NCI-H2196 treated with DMSO at 0.1 percent for 48 hours (cell line): ENCODE measurements around the gene AGBL4.

Source experiments
- DNase-seq: peaks from one replicate; lab custom pipeline; 2025; ENCODE audit not compliant: unreplicated experiment; lab: John Stamatoyannopoulos, UW

Gene AGBL4

DNA sequence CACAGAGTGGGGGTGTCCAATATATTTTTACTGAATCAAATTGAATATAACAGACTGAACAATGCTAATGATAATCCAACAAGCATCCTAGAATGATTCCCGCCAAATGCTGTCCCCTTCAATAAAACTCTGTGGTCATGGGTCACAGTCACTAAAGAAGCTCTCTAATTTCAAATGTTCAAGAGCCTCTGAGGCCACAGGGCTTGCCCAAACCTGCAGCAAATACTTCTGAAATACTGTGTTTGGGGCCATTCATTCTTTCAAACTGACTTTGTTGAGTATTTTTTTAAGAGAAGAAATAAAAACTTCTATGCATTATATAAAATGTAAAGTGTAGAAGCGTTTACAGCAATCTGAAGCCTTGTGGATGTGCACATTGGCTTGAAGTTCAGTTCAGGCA, 1239.5 kb downstream of the AGBL4 start:
- no peak for DNase-seq

DNA sequence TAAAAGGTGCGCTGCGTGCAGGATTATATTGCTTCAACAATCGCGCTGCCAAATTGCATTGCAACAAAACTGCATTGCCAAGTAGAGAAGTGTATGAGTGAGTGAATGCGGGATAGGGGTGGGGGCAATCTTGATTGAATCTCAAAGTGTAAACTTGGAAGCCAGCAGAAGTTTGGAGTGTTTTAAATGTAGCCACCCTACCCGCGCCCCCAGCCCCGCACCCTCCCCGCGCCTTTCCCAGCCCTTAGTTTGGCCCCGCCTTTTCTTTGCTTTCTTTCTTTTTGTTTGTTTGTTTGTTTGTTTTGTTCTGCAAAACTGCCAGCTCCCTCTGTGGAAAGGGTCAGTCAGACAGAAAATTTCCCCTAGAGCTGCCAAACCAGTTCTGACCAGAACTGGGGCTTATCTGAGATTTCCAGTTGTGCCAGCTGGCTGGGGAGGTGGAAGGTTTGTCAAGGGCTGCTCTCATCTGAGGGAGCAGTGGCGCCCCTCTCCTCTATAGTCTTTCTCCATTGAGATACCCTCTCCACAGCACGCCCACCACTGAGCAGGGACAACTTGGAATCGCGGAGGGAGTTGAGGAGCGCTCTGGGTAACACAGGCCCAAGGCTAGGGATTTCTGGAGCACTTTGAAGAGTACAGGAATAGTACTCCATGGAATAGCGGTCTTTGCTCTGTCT, 1246.4 kb downstream of the AGBL4 start:
- no peak for DNase-seq

DNA sequence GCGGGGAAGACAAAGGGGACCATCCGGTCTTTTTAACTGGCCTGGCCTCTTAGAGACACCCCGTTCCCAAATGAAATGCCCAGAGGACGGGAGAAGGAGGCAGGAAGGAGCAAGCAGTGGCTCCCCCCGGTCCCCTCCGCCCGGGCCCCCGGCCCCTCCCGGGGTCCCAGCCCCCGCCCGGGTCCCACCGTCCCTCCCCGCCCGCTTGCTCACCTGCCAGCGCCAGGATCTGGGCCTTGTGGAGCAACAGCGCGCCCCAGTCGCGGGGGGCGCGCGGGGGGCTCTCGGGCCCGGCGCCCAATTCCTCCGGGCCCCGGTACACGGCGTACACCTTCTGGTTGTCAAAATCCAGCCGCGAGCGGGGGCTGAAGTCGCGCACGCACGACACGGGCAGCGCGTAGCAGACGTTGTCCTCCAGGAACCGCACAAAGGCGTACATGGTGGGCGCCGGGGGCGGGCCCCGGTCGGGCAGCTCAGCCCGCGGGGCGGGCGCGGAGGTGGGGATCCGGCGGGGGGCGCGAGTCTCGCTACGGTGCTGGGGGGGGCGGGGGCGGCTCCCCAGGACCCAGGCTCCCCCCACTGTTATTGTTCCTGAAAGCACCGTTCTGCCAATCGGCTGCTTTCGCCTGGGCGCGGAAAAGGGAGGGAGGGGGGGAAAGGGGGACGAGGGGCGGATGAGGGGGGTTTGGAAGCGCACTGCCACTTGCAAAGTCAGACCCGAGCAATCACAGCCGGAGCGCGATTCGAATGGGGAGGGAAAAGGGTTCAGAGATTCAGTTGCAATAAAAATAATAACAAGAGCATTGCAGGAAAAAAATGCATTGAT, 1247.1 kb downstream of the AGBL4 start, which contains the start of gene BEND5:
Gene BEND5, minus strand, starts transcription at position 499 of the 826 bp plus-strand sequence. Its CDS starts 60 bp downstream, at position 439.
- peak; percentile 21 for DNase-seq

DNA sequence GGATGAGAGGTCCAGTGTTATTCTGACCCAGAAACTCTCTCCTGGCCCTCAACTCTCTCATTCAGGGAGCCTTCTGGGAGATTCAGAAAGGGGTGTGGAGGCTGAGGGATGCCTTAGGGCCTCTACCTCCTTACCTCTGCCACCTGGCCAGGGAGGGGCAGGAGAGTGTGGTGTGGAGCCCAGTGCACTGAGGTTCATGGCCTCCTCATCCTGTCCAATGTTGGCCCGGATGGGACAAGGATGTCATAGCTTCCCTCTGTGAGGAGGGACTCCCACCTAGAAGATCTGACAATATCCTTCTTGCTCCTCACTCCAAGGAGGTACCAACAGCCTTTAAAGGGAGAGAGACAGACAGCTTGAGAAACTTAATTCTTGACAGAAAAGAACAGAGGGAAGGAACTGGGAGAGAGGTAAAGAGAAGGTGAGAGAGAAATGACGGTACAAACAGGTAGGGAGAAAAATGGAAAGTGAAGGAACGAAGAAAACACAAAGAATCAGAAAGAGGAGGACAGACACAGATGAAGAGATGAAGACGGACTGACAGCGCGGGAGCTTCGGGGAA, 1247.8 kb downstream of the AGBL4 start:
- no peak for DNase-seq

DNA sequence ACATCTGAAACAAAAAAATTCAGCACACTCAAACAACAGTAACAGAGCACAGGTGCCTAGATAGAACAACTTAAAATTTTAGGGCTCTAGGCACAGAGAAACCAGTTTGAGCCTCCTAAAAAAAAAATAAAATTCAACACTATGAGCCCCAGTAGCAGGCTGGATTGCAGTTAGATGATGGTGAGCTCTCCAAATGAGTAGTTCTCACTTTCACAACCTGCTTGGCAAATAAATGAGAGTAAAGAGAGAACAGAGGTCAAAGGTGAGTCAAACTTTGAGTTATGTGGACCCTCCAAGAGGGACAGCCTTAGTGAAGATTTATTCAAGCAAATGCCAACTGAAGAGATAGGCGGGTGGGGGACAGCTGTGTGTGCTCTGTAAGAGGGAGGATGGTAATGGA, 1250.6 kb downstream of the AGBL4 start:
- no peak for DNase-seq

DNA sequence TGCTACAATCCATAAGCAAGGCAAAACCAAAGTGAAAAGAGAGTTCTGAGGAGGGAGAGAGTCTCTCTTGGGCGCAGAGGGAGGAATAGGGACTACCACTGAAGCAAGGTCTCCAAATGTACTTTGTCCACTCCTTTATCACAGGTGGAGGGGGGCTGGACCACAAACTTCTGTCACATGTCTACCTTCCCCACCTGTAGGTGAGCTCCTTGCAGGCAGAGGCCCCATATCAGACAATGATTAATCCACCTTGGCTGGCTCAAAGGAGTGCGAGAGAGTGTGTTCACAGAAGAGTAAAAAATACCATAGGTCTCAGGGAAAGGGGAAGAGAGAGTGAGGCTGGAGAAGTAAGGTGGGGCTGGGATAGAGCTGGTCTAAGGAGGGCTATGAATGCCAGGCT, 1251.5 kb downstream of the AGBL4 start:
- DNase-seq = no peak

DNA sequence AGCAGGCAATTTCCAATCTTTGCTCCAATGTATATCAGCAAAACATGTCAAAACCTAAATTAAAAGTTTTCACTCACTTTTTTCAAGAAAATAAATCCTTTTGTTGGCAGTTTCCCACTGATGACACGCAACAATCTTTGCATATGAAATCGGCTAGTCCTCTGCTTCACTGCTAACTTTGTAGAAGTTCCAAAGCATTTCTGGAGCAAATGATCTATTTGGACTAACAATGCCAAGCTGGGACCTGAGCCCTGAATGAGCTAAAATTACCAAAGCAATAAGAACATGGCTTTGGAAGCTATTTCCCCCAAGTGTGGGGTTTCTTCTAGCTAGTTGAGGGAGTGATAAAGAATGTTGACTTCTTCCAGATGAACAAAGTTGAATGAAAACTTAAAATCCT, 1252.2 kb downstream of the AGBL4 start:
- no peak for DNase-seq

DNA sequence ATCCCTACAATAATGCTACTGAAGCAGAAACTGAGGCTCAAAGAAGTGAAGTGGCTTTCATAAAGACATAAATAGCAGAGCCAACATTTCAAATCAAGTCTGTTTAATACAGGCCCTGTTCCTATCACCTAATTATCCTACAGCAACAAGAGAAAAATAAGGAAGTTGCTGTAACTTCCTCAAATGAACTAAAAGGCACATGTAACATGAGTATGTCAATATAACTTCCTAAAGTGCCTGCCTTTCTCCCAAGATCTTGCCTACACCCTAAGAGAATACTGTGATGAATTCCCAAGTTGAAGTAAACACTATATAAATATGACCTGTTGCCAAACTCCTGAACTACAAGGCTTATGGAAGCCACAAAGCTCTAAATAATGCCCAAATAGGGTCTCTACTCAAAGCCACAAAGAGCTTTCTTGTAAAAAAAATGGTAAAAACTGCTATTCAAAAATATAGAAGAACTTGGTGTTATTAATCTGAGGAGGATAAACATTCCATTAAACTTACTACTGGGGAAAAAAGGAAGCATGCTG, 1255.7 kb downstream of the AGBL4 start:
- no peak for DNase-seq

DNA sequence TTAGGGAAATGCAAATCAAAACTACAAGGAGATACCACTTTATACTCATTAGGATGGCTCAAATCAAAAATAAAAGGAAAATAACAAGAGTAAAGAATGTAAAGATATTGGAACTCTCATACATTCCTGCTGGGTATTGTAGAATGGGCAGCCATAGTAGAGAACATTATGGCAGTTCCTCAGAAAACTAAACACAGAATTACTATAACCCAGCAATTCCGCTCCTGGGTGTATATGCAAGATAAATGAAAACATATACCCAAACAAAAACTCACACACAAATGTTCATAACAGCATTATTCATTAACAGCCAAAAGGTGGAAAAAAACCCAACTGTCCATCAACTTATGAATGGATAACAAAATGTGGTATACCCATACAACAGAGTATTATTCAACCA, 1258.4 kb downstream of the AGBL4 start:
- no peak for DNase-seq

DNA sequence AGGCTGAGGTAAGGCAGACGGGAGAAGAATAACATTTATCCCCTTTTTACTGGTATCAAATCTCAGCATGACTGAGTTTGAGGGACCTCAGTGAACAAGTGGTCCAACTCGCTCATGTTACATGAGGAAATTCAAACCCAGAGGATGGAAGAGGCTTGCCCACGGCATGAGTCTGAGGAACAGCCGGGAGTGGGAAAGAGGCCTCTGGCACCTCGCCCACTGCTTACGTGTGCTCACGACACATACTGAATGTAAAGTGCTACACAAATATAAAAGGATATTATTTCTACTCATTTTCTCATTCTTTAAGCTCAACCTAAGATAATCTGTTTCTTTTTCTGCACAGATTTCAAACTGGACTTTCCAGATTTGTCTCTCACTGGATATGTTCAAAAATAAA, 1261.8 kb downstream of the AGBL4 start:
- no peak for DNase-seq

DNA sequence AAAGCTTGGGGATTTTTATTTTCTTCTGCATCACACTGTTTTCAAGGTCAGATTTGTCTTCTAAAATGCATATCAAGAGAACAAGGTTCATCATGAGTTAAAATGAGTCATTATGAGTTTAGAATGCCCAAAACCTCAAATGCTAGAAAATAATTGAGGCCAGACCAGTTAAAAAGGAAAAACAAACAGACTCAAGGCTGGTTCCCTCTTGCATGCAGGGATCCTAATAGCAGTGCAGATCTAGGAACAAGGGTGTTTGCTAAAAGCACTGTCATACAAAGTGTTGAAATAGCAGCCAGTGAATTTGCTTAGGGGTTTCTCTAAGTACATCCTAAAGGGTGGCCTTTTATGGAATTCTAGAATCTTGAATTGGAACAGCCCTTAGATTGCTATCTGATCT, 1262.3 kb downstream of the AGBL4 start:
- DNase-seq = no peak

DNA sequence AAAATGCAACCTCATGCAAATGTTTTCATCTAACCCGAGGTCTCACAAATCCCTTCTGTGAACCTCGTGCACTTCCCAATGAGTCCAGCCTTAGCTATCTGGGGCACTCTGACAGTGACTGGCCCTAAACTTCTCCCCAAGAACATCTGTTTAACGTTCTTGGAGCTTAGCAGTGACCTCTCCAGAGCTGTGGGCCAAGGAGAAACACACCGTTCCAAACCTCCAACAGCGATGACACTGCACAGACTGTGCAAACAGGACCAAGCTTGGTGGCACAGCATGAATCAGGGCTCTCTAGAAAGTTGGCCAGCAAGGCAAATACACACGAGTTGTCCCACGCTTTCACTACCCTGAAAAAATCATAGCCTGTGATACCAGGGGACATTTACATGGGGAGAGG, 1262.9 kb downstream of the AGBL4 start:
- DNase-seq = no peak

DNA sequence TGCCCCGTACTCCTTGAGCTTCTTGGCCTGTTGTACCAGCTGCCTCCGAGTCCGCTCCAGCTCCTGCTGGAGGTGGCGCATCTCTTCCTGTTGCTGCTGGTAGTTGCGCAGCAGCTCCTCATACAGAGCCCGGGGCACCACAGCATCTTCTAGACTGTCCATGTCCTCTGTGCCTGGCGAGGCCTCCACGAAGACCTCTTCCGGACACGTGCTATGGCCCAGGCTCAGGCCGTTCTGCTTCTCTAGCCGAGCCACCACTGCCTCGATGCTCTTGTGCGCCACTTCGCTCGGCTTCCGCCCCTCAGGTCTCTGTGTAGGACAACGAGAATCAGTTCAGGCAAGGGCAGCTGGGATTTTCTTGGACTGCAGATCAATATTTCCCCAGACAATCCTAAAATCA, 1264.8 kb downstream of the AGBL4 start:
- DNase-seq = no peak

DNA sequence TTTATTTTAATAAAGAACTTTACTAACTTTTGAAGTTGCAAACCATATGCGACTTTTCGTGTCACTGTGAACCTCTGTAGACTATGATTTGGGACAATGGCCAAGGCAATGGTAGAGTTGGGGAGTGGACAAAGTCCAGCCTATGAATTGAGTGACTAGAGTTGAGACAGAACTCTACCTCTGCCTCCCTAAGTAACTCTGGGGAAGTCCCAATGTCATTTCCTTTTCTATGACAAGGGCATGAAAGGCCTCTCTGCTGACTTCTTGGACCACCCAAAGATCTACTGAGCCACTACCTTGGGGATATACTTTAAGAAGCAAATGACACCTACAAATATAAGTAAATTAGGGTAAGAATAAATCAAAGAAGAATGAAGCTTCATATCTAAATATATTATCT, 1266.4 kb downstream of the AGBL4 start:
- no peak for DNase-seq

DNA sequence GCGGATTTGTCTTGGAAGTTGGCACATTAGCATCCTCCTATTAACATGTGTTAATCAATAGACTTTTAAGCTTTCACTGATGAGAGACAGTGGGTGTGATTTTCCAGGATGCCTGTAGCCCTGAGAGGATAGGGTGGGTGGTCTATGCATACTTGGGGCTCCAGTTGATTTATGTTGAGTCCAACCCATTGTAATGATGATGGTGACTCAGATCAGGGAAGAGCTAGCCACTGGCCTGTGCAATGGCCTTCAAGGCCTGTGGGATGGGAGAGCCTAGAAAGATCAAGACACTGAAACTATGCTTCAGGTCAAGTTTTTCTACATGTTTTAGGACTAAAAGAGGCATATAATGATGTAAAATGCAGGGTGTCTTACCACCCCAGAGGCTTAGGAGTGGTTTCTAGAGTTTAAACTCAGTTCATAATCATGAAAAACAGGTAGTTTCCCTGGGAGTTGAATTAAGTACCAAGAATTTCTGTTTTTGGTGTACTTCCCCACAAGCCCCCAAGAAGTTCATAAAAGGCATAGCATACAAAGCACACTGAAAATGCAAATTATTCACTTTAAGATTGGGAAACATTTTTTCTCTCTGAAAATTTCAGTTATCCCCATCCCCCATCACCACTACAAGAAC, 1267.0 kb downstream of the AGBL4 start:
- no peak for DNase-seq

DNA sequence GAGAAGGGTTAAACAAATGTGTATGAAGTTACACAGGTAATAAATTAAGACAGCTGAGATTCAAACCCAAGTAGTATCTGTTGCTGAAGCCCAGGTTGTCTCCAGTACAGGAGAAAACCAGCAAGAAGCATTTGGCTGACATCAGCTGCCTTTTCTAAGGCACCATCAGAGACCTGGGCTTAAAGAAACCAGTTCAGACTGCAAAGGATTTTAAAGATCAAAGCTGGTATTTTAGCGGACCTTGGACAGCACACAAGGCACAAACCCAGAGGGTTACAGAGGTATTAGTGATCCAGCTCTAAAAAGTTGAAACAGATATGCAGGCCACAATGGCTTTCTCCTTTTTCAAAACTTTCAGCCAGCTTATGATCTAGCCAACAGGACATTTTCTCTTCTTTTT, 1270.5 kb downstream of the AGBL4 start:
- DNase-seq = no peak

DNA sequence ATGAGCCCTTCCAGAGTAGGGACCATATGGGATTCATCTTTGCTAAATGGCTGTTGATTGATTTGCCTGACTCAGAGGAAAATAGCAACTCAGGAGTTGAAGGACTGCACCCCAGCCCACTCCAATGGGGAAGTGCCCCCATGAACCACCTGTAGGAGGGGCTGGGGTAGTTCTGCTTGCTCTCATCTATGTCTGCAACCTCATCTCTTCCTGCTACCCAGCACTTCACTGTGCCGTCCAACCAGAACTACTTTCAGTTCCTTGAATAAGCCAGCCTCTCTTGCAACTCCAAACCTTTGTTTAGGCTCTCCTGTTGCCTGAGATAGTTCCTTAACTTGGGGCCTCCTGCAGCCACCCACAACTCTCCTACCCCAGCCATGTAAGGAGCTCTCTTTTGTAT, 1273.6 kb downstream of the AGBL4 start:
- no peak for DNase-seq

DNA sequence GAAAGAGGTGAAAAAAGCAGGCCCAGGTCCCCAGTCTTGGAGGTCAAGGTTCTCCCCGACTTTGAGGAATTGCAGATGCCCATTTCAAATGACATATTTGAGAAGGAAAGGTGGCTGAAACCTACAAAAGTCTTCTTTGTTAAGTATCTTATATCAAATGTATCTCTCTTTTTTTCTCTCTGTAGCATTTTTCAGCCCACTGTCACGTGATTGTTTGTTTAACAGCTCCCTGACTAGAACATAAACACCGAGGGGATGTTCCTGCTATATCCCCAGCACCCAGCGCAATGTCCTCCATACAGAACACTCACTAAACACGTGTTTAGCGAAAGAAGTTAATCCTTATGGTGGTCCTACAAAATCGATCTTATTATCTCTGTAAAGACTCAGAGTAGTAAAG, 1274.7 kb downstream of the AGBL4 start:
- DNase-seq = no peak

DNA sequence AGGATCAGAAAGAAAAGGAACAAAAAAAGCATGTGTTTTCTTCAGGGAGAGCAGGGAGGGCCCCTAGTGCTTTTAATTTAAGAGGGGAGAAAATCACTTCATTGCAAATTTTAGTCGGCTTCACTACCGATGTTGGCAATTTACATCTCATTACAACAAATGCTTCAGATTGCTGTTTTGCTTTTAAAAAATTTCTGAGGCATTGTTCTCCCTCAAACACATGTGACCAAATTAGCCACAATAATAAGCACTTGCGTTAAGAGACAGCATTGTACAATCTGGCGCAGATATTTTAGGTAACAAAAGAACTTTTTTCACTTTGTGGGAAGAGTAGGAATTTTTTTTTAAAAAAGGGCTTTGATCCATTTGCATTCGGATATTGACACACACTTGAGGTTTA, 1276.8 kb downstream of the AGBL4 start:
- no peak for DNase-seq

DNA sequence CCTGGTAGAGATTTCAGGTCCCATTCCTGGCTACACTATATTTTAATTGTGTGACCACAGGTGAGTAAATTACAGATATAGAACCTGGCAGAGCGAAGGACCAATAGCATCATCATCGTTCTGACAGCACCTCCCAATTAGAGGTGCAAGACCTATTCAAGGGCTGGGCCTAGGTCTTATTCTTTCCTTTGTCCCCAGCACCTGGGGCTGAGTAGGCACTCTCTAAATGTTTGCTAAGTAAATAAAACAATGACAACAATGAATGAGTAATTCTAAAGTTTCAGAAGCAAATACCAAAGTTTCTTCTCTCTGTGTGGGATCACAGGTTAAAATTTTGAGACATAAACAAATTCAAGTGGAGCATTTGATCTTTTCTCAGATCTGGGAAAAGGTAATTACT, 1279.7 kb downstream of the AGBL4 start:
- no peak for DNase-seq

DNA sequence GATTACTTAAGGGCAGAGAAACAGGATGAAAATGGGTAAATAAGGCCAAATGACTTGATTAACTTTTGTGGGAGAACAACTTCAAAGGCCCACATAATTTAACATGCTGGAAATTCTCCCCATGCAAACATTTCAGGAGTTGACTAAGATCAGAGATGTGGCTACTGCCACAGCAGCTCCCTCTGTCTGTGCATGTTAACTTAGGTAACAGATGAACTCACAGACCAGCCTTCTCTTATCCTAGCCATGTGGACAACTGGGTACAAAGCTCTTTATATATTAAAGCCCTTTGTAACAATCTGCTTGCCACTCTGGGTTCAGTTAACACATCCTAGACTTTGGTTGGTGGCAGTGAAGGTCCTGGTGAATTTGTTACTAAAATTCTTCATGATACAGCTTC, 1280.3 kb downstream of the AGBL4 start:
- no peak for DNase-seq

DNA sequence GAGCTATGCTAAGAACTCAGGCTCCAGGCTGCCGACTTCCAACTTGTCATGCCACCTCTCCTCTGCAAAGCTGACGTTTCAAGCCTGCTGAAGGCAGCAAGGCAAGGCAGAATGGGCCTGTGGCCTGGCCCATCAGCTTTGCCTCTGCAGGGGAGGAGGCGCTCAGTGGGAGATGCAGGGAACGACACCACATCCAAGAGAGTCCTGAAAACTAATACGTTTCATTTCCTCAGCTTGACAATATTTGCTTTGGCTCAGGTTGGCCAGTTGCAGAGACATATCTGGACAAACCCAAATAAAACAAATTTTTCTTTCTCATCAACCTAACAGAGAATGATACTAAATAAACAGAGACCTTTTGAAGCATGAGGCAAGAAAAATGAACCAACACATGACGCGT, 1282.4 kb downstream of the AGBL4 start:
- peak; percentile 72 for DNase-seq
